ENCODE data around the gene KLHL13. TPM values are rescaled to one million over a fixed set of nuclear protein-coding genes. Genes with fewer than 3 reads are reported as not detected.
"Not testable (repeated sequence)": the region's sequence is repeated elsewhere in the genome, so short reads cannot be mapped to it uniquely, and the experiment has no call there.

The KLHL13 gene
- total RNA-seq, 1 experiment from 2014 or later = 4.2 TPM

DNA sequence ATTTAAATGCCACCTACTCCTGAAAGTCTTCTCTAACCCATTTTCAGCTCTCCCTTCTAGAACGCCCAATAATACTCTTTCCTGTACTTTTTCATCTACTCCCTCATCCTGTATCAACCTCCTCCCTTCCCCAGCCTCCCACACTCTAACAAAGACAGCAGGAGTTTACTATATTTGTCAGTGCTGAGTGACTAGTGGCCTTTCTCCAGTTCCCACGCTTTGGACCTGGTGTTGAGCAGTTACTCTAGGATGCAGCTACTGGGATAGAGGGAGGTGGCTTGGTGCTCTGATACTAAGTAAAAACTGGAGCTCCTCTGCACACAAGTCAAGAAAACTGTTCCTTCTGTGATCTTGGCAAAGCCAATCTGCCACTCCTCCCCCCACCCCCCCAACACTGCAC is 36.1 kb upstream of the KLHL13 start:
- CTCF ChIA-PET = no interaction called here
- ATAC-seq (no peak), DNase-seq (ENCODE audit: low read depth, low spot score) (no peak)
- H3K9me2 ChIP-seq (ENCODE audit: insufficient read depth) = no peaks in the 10 kb centered on the region
- H2AFZ ChIP-seq (ENCODE audit: low read depth, low read length, poor library complexity, severe bottlenecking) = no peak overlapping the region
- TF ChIP-seq, protein P1, sequence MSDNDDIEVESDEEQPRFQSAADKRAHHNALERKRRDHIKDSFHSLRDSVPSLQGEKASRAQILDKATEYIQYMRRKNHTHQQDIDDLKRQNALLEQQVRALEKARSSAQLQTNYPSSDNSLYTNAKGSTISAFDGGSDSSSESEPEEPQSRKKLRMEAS (IDR thresholded peaks at IDR 0.05) = no peak
- TF ChIP-seq RAD21 (IDR thresholded peaks at IDR 0.05; ENCODE audit: low read depth) = no peak
- TF ChIP-seq ELF1 (IDR thresholded peaks at IDR 0.05; ENCODE audit: borderline replicate concordance, low read depth) = no peak
- no peak for TF ChIP-seq CBX3 (IDR thresholded peaks at IDR 0.05; ENCODE audit: low read depth)
- no peak for TF ChIP-seq CEBPB (IDR thresholded peaks at IDR 0.05; ENCODE audit: low read depth)
- no peak for TF ChIP-seq EZH2 (IDR thresholded peaks at IDR 0.05)
- TF ChIP-seq TCF7L2 (IDR thresholded peaks at IDR 0.05; ENCODE audit: borderline replicate concordance, extremely low read depth, insufficient read depth, insufficient read length) = no peak
- no peak for TF ChIP-seq EGR1 (IDR thresholded peaks at IDR 0.05; ENCODE audit: low read depth)
- no peak for TF ChIP-seq YY1 (IDR thresholded peaks at IDR 0.05; ENCODE audit: extremely low read depth, insufficient replicate concordance, low read depth, low read length)
- intact Hi-C loops (cut with micrococcal nuclease) = no loop called here
- H3K79me2 ChIP-seq (ENCODE audit: insufficient read depth, low read length) = no peaks in the 10 kb centered on the region
- no peak overlapping the region for H3K4me2 ChIP-seq (ENCODE audit: low read length)
- POLR2A ChIA-PET = no interaction called here
- no peaks in the 10 kb centered on the region for H3K4me1 ChIP-seq (ENCODE audit: control insufficient read depth in 1 of 2, insufficient read depth in 2 of 2, low read length in 2 of 2)
- RAD21 ChIA-PET (ENCODE audit: low non-redundant PET in 1 of 2, low total read pairs in 2 of 2, uncharacterized antibody in 2 of 2, unreplicated experiment in 2 of 2) = no interaction called here
- no peaks in the 10 kb centered on the region for H3K9me3 ChIP-seq (ENCODE audit: control insufficient read depth in 1 of 2, insufficient read depth in 1 of 2, low read depth in 1 of 2, low read length in 2 of 2)
- H3K27ac ChIP-seq (ENCODE audit: low read depth, low read length) = no peak overlapping the region
- H3K9ac ChIP-seq (ENCODE audit: low read length) = no peak overlapping the region
- no TSS peak for BruUV-seq (replicated peaks)
- H4K20me1 ChIP-seq (ENCODE audit: insufficient read depth) = no peaks in the 10 kb centered on the region
- no peak overlapping the region for H3K4me3 ChIP-seq (replicated peaks in 1 of 2; ENCODE audit: low read depth in 1 of 2, low read length in 2 of 2)
- H3K36me3 ChIP-seq (ENCODE audit: control insufficient read depth in 1 of 2, insufficient read depth in 2 of 2, low read length in 2 of 2) = no peaks in the 10 kb centered on the region
- no peaks in the 10 kb centered on the region for H3K27me3 ChIP-seq (ENCODE audit: insufficient read depth, low read length)

DNA sequence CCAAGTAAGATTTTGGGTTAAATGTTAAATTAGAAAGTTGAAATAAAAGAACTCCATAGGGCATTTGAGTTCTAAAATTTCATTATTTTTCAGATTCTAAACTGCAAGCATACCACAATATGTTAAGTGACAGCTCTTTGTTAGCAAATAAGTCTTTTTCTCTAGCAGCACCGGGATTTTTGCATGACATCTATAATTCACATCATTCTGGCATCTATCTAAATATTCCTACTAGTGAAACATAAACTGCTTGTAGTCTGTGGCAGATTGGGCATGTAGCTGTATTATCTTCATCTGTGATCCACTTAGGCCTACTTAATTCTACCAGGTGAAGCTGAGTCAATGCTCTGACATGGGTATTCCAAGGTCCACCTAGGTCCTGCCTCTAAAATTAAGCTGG is 32.1 kb upstream of the KLHL13 start:
- Histone ChIP-seq H3K9me3 (ENCODE audit: control insufficient read depth in 1 of 2, insufficient read depth in 1 of 2, low read depth in 1 of 2, low read length in 2 of 2) (no peaks in the 10 kb centered on the region), H3K4me3 (replicated peaks in 1 of 2; ENCODE audit: low read depth in 1 of 2, low read length in 2 of 2) (no peak overlapping the region), H3K4me2 (ENCODE audit: low read length) (no peak overlapping the region), H3K36me3 (ENCODE audit: control insufficient read depth in 1 of 2, insufficient read depth in 2 of 2, low read length in 2 of 2) (no peaks in the 10 kb centered on the region), H3K4me1 (ENCODE audit: control insufficient read depth in 1 of 2, insufficient read depth in 2 of 2, low read length in 2 of 2) (no peaks in the 10 kb centered on the region), H3K9ac (ENCODE audit: low read length) (no peak overlapping the region), H3K9me2 (ENCODE audit: insufficient read depth) (no peaks in the 10 kb centered on the region), H3K27ac (ENCODE audit: low read depth, low read length) (no peak overlapping the region), H2AFZ (ENCODE audit: low read depth, low read length, poor library complexity, severe bottlenecking) (no peak overlapping the region), H4K20me1 (ENCODE audit: insufficient read depth) (no peaks in the 10 kb centered on the region), H3K79me2 (ENCODE audit: insufficient read depth, low read length) (no peaks in the 10 kb centered on the region), H3K27me3 (ENCODE audit: insufficient read depth, low read length) (no peaks in the 10 kb centered on the region)
- ChIA-PET POLR2A (no interaction called here), CTCF (no interaction called here), RAD21 (ENCODE audit: low non-redundant PET in 1 of 2, low total read pairs in 2 of 2, uncharacterized antibody in 2 of 2, unreplicated experiment in 2 of 2) (no interaction called here)
- intact Hi-C loops (cut with micrococcal nuclease) = no loop called here
- no TSS peak for BruUV-seq (replicated peaks)
- TF ChIP-seq ZNF274 (IDR thresholded peaks at IDR 0.05; ENCODE audit: low read depth, low read length) = no peak
- no peak for TF ChIP-seq TCF7L2 (IDR thresholded peaks at IDR 0.05; ENCODE audit: borderline replicate concordance, extremely low read depth, insufficient read depth, insufficient read length)
- TF ChIP-seq ELF1 (IDR thresholded peaks at IDR 0.05; ENCODE audit: borderline replicate concordance, low read depth) = no peak
- no peak for TF ChIP-seq RAD21 (IDR thresholded peaks at IDR 0.05; ENCODE audit: low read depth)
- no peak for TF ChIP-seq EZH2phosphoT487 (IDR thresholded peaks at IDR 0.05; ENCODE audit: borderline replicate concordance)
- no peak for ATAC-seq
- no peak for DNase-seq (ENCODE audit: low read depth, low spot score)

DNA sequence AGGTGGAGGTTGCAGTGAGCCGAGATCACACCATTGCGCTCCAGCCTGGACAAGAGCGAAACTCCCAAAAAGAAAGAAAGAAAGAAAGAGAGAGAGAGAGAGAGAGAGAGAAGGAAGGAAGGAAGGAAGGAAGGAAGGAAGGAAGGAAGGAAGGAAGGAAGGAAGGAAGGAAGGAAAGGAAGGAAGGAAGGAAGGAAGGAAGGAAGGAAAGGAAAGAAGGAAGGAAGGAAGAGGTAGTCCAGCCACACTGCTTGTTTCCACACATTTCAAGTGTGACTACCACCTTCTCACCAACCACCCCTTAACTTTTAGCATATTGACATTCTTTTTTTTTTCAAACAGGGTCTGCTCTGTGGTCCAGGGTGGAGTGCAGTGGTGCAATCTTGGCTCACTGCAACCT is 31.2 kb upstream of the KLHL13 start:
- H3K4me1 ChIP-seq (ENCODE audit: control insufficient read depth in 1 of 2, insufficient read depth in 2 of 2, low read length in 2 of 2); H3K27ac ChIP-seq (ENCODE audit: low read depth, low read length); H3K9ac ChIP-seq (ENCODE audit: low read length); H2AFZ ChIP-seq (ENCODE audit: low read depth, low read length, poor library complexity, severe bottlenecking); BruUV-seq (replicated peaks); H3K9me2 ChIP-seq (ENCODE audit: insufficient read depth); ATAC-seq; H3K9me3 ChIP-seq (ENCODE audit: control insufficient read depth in 1 of 2, insufficient read depth in 1 of 2, low read depth in 1 of 2, low read length in 2 of 2); H3K4me3 ChIP-seq (replicated peaks in 1 of 2; ENCODE audit: low read depth in 1 of 2, low read length in 2 of 2); H3K27me3 ChIP-seq (ENCODE audit: insufficient read depth, low read length); RAD21 ChIA-PET (ENCODE audit: low non-redundant PET in 1 of 2, low total read pairs in 2 of 2, uncharacterized antibody in 2 of 2, unreplicated experiment in 2 of 2); H3K79me2 ChIP-seq (ENCODE audit: insufficient read depth, low read length); H4K20me1 ChIP-seq (ENCODE audit: insufficient read depth); POLR2A ChIA-PET; CTCF ChIA-PET; intact Hi-C loops (cut with micrococcal nuclease); H3K36me3 ChIP-seq (ENCODE audit: control insufficient read depth in 1 of 2, insufficient read depth in 2 of 2, low read length in 2 of 2); DNase-seq (ENCODE audit: low read depth, low spot score); H3K4me2 ChIP-seq (ENCODE audit: low read length): not testable (repeated sequence)

All from HCT116 (cell line).